Body of pancreas (tissue), 4 donors: ENCODE data around the gene GTPBP4.

ENCODE experiments used
- CTCF ChIP-seq, 7 experiments: fragments of 450-650 bp in 4 of 7; fragments of 200-600 bp in 3 of 7; sonication (generic) in 3 of 7; IDR thresholded peaks; one replicate each; pipeline ENCODE4 v1.5.1; 2016 to 2019; ENCODE audit warnings: antibody characterized with exemption in 7 of 7
- POLR2A ChIP-seq, 3 donors: fragments of 450-650 bp; IDR thresholded peaks; one replicate each; pipeline ENCODE4 v1.6.1; 2016; ENCODE audit warnings: antibody characterized with exemption in 3 of 3, mild to moderate bottlenecking in 2 of 3

- TF ChIP-seq CTCF (IDR thresholded peaks at IDR 0.05) (no peak), POLR2A (IDR thresholded peaks at IDR 0.05) (no peak)
Observed at GRCh38 chr10:971613-972012, 16.6 kb upstream of the GTPBP4 start.
